GM18511 (cell line): ENCODE data around the gene D2HGDH.
"Not testable (repeated sequence)": the region's sequence is repeated elsewhere in the genome, so short reads cannot be mapped to it uniquely, and the experiment has no call there.

Experiments
- ATAC-seq: cut with Tn5 transposase; IDR thresholded peaks from one replicate; pipeline ENCODE4 v1.9.1; 2021; ENCODE audit warnings: mild to moderate bottlenecking, moderate library complexity; ENCODE audit not compliant: unreplicated experiment

D2HGDH gene

GRCh38 chr2:241804326-241805229 lies 70.1 kb downstream of the D2HGDH start:
- no peak for ATAC-seq

- not testable (repeated sequence) for ATAC-seq
Measured at GRCh38 chr2:241806217-241806616, 71.8 kb downstream of the D2HGDH start.

DNA sequence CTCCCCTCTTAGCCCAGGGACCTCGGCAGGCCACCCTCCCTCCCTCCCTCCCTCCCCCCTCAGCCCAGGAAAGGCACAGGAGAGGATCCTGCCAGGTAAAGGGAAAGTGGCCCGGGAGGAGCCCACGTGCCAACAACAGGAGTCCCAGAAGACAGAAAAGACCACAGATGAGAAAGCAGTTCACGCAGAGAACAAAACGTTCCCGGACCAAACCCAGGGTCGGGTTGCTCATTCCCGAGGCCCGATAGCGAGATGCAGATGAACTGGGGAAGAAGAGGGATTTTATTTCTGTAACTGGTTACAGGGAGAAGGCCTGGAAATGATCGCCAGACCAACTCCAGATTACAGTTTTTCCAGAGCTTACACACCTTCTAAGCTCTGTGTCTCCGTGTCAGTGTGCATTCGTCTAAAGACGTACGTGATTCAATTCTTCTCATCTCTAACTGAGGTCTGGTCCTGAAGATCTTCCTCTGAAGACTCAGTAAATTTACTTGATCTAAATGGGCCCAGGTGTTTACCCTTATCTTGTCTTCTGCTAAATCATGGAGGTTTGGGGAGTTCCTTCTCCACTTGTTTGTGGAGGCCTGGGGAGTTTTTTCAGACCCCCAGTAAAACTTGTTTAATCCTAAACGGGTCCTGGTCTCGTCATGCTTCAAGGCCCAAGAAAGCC lies 73.8 kb downstream of the D2HGDH start:
- ATAC-seq = no peak

GRCh38 chr2:241808721-241809382 lies 74.4 kb downstream of the D2HGDH start, which contains the start of gene NEU4:
Gene NEU4 (plus strand): TSS chr2:241809193. CDS start chr2:241814485, 5,292 bp downstream.
- ATAC-seq = no peak

GRCh38 chr2:241809383-241810306 lies 75.2 kb downstream of the D2HGDH start:
- no peak for ATAC-seq

DNA sequence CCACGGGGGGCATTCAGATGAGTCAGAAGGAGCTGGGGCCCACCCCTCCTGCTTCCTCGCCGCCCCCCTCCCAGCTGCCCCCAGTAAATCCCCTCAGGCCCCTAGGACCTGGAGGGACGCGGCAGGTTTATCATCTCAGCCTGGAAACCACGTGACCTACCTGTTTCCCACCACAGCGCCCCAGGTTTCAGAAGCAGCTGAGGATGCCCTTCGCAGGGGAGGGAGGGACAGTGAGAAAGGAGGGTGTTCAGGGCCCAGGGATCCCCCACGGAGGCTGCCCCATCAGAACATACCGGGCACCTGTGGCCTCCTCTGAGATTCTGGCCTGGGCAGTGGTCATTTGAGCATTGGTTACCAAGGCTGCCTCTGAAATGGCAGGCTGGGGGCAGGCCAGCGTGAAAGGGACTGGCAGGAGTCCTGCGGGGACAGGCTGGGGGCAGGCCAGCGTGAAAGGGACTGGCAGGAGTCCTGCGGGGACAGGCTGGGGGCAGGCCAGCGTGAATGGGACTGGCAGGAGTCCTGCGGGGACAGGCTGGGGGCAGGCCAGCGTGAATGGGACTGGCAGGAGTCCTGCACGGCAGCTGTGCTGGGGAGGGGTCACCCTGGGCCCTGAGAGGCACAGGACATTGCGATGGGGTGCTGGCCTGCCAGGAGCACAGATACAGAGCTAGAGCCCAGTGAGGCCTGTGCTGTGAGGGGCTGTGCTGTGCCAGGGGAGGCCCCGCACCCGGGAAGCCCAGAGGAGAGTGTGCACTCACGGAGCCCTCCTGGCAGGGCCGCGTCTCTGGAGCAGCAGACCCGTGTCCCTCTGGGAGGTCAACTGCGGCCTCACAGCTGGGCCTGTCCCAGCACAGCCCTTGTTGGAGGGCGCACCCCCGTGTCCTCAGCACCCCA lies 76.1 kb downstream of the D2HGDH start:
- no peak for ATAC-seq

GRCh38 chr2:241811201-241811951 lies 76.9 kb downstream of the D2HGDH start:
- ATAC-seq = no peak

DNA sequence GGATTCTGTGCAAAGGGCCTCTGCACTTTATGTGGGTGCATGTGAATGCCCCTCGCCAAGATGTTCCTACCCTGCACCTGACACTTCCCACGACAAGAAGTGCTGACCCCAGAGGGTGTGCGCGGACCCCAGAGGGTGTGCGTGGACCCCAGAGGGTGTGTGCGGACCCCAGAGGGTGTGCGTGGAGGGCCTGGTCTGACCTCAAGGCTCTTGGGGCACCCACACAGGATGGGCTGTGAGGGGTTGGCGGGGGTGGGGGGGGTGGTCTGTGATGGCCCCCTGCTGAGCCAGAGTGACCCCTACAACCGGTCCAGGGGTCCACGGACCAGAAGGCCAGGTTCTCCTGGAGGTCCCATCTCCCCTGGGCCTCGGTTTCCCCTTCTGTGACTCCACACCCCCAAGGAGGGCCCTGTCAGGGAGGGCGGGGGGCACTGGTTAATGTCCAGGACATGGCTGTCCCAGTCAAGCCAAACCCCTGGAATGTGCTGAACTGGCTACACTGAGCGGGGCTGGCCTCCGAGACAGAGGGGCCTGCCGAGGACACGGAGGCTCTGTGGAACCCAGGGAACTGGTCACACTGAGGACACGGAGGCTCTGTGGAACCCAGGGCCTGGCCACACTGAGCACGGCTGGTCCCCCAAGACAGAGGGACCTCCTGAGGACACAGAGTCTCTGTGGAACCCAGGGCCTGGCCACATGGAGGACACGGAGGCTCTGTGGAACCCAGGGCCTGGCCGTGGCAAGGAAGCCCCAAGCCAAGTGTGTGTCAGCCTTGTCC lies 77.7 kb downstream of the D2HGDH start:
- no peak for ATAC-seq

DNA sequence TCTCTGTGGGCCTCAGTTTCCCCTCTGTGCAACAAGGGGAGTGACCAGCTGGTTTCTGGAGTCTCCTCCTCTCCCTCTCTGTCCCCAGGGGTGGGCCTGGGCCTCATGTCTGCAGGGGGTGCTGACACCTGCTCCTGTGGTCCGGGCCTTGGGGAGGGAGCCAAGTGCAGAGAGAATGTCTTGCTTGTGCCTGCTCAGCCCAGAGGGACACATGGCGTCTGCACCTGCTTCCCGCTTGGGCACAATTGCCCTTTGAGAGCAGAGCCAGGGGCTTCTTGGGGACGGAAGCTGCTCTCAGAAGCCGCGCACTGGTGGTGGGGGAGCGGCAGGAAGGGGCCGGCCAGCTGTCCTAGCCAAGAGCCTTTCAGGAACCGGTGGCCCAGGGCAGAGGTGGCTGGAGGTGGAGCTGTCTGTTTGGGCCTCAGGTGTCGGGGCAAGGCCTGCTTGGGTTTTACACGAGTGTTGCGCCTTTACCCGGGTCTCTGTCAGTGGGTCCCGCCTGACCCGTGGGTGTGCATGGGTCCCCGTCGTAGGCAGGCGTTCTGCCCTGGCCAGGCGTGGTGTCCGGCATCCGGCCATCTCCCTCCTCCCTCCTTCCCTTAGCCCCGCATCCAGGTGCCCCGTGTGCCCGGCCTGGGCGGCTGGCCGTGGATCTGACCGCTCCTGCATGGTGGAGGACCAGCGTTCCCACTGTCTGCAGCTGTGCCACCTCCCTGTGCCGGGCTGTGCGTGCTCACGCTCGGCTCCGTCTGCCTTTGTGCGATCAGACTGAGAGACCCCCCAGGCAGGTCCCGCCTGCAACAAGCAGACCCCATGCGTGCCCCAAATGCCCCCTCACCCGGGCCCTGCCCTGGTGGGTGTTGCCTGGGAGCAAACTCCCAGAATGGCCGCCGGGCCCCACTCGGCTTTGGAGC lies 78.6 kb downstream of the D2HGDH start:
- ATAC-seq = no peak

GRCh38 chr2:241813644-241814392 lies 79.4 kb downstream of the D2HGDH start:
- no peak for ATAC-seq

DNA sequence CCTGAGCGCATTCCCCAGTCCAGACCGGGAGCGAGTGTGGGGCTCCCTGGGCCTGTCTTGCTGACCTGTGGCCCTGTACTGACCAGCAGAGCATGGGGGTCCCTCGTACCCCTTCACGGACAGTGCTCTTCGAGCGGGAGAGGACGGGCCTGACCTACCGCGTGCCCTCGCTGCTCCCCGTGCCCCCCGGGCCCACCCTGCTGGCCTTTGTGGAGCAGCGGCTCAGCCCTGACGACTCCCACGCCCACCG lies 79.9 kb downstream of the D2HGDH start:
- no peak for ATAC-seq

DNA sequence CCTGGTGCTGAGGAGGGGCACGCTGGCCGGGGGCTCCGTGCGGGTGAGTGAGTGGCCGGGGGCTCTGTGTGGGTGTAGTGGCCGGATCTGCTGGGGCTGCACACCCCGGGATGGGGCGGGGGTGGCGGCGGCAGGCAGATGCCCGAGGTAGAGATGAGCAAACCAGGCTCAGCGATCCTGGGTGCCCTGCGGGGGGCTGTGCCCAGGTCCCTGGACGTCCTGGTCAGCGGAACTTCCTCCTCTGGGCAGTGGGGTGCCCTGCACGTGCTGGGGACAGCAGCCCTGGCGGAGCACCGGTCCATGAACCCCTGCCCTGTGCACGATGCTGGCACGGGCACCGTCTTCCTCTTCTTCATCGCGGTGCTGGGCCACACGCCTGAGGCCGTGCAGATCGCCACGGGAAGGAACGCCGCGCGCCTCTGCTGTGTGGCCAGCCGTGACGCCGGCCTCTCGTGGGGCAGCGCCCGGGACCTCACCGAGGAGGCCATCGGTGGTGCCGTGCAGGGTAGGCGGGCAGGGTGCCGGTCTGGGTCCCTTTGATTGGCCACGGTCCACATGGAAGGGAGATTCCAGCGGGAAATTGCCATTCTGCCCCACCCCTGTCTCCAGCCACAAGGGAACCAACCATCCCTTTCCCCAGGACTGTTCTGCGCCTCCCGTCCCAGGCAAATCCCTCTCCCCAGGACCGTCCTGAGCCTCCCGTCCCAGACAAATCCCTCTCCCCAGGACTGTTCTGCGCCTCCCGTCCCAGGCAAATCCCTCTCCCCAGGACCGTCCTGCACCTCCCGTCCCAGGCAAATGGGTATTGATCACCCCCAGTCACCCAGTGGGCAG lies 80.4 kb downstream of the D2HGDH start:
- ATAC-seq = no peak

GRCh38 chr2:241815477-241816430 lies 81.3 kb downstream of the D2HGDH start:
- no peak for ATAC-seq

- no peak for ATAC-seq
Measured at GRCh38 chr2:241816431-241817121, 82.1 kb downstream of the D2HGDH start.
